HG02852 (cell line): Measurements from ENCODE around the gene PAPPA2.

Experiments used
- ATAC-seq: cut with Tn5 transposase; IDR thresholded peaks from one replicate; pipeline ENCODE4 v1.9.1; 2021; ENCODE audit warnings: mild to moderate bottlenecking, moderate library complexity; ENCODE audit not compliant: unreplicated experiment

The PAPPA2 gene

GRCh38 chr1:176885341-176885740 is 422.4 kb downstream of the PAPPA2 start:
- no peak for ATAC-seq

DNA sequence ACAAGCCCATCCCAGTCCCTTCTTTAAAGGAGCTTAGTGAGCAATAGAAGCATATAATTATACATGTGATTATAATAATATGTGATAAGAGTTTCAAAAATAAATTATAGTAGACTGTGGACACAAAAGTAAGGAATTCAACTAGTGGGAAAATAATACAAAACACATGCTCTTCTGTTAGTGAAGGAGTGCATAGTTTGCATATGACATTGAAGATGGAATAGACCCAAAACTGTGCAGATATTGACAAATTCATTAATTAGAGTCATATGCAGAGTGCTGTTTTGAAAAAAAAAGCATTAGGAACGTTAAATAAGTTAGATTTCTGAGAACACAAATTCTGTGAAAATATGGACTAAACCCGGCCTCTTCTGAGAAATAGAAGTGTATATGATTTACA is 422.8 kb downstream of the PAPPA2 start:
- no peak for ATAC-seq

DNA sequence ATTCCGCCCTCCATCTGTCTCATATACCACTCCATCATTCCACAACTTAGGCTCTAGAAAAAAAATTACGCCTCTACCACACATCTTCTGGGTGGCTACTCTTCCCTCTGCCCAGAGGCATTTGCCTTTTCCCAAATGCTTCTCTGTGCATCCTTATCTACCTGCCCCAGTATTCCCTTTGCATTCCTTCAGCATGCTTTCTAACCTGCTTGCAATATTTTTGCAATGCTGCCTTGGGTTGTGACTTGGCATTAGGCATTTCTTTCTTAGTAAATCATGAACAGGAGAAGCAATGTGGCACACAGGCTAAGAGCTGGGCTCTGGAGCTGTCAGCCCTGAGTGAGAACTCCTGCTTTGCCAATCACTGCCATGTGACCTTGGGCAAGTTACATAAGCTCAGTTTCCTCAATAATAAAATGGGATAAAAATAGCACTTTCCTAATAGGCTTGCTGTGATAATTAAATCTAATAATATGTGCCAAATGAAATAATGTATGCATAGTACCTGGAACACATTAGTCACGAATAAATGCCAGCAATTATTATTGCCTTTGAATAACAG is 425.6 kb downstream of the PAPPA2 start:
- ATAC-seq = no peak

- ATAC-seq = no peak
Measured at GRCh38 chr1:176893625-176894352, 430.8 kb downstream of the PAPPA2 start.

GRCh38 chr1:176894450-176894849 is 431.5 kb downstream of the PAPPA2 start:
- no peak for ATAC-seq
